Esophagus muscularis mucosa (tissue), 4 donors: ENCODE results near the gene PRM2. TPM values are rescaled to one million over a fixed set of nuclear protein-coding genes. Genes with fewer than 3 reads are reported as not detected.

Source experiments
- DNase-seq: peaks from one replicate; pipeline ENCODE4 v3.0.0-alpha.2; 2017; ENCODE audit errors: extremely low spot score
- H3K27ac ChIP-seq, 4 donors: fragments of 200-600 bp; sonication (generic); replicated peaks in 1 of 4; 1 replicate in 3 of 4; 2 replicates in 1 of 4; pipeline ENCODE4 v1.5.1; 2016 to 2019; ENCODE audit warnings: mild to moderate bottlenecking in 1 of 4
- H3K27me3 ChIP-seq, 4 donors: fragments of 200-600 bp; sonication (generic); one replicate each; pipeline versions ENCODE4 v1.5.1 to v1.6.0; 2016 to 2019
- H3K36me3 ChIP-seq, 4 donors: fragments of 200-600 bp; sonication (generic); one replicate each; pipeline ENCODE4 v1.5.1; 2016 to 2019
- H3K4me1 ChIP-seq, 4 donors: fragments of 200-600 bp; sonication (generic); one replicate each; pipeline ENCODE4 v1.5.1; 2016 to 2019
- H3K4me3 ChIP-seq, 4 donors: fragments of 200-600 bp; sonication (generic); 1 replicate in 2 of 4; 2 replicates in 2 of 4; pipeline ENCODE4 v1.5.1; 2016 to 2019; ENCODE audit warnings: mild to moderate bottlenecking in 4 of 4, moderate library complexity in 1 of 4
- H3K9me3 ChIP-seq, 4 donors: fragments of 200-600 bp; sonication (generic); 1 replicate in 3 of 4; 2 replicates in 1 of 4; pipeline ENCODE4 v1.5.1; 2016 to 2019
- EP300 ChIP-seq: sonication (generic); formaldehyde crosslinking; IDR thresholded peaks from one replicate; pipeline ENCODE4 v1.6.1; 2017; ENCODE audit warnings: antibody characterized with exemption
- POLR2A ChIP-seq: fragments of 450-650 bp; IDR thresholded peaks from one replicate; pipeline ENCODE4 v1.6.1; 2017; ENCODE audit warnings: antibody characterized with exemption, moderate library complexity, mild to moderate bottlenecking, low read depth
- POLR2AphosphoS5 ChIP-seq, 2 donors: sonication (generic); formaldehyde crosslinking; IDR thresholded peaks; one replicate each; pipeline ENCODE4 v1.6.1; 2017; ENCODE audit warnings: antibody characterized with exemption in 2 of 2
- WGBS: methylation state at CpG from one replicate; pipeline ENCODE4 v1.1.5; 2018; 5-methylcytosine and 5-hydroxymethylcytosine counted together
- intact Hi-C: fragments of 100-400 bp; cut with DNase I; formaldehyde crosslinking; loops from one replicate; pipeline ENCODE4 v1.15.1; 2023
- total RNA-seq, 4 donors: library from RNA; depleted of rRNA; stranded (reverse); fragments of >200 nt; gene quantifications; one replicate each; pipeline versions ENCODE4 v1.1.0 to v1.2.1, GENCODE V29; 2016
- TF ChIP-seq, protein P1 (sequence below), 3 experiments: fragments of 200-600 bp in 2 of 3; fragments of 450-650 bp in 1 of 3; sonication (generic) in 2 of 3; IDR thresholded peaks; one replicate each; pipeline ENCODE4 v1.5.1; 2017 to 2019; ENCODE audit warnings: antibody characterized with exemption in 3 of 3, mild to moderate bottlenecking in 2 of 3, moderate library complexity in 1 of 3

PRM2 gene
- total RNA-seq, 4 donors from 2014 or later: not detected

- TF ChIP-seq POLR2AphosphoS5 (IDR thresholded peaks at IDR 0.05): no peak
- TF ChIP-seq POLR2A: no peak
- TF ChIP-seq, protein P1, sequence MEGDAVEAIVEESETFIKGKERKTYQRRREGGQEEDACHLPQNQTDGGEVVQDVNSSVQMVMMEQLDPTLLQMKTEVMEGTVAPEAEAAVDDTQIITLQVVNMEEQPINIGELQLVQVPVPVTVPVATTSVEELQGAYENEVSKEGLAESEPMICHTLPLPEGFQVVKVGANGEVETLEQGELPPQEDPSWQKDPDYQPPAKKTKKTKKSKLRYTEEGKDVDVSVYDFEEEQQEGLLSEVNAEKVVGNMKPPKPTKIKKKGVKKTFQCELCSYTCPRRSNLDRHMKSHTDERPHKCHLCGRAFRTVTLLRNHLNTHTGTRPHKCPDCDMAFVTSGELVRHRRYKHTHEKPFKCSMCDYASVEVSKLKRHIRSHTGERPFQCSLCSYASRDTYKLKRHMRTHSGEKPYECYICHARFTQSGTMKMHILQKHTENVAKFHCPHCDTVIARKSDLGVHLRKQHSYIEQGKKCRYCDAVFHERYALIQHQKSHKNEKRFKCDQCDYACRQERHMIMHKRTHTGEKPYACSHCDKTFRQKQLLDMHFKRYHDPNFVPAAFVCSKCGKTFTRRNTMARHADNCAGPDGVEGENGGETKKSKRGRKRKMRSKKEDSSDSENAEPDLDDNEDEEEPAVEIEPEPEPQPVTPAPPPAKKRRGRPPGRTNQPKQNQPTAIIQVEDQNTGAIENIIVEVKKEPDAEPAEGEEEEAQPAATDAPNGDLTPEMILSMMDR (IDR thresholded peaks at IDR 0.05): no peak
- TF ChIP-seq EP300: no peak
- H3K27me3 ChIP-seq: peaks cover 0 to 6% (median 0%) of the 10 kb centered on the region in 4 donors
- intact Hi-C loops: no loop called here
- H3K4me1 ChIP-seq: peaks cover 0 to 12% (median 3%) of the 10 kb centered on the region in 4 donors
- WGBS: 91% methylated on average over 18 of the region's 23 CpGs
- H3K36me3 ChIP-seq: no peaks in the 10 kb centered on the region
- no peak overlapping the region for H3K4me3 ChIP-seq
- no peak overlapping the region for H3K27ac ChIP-seq
- no peak for DNase-seq
- H3K9me3 ChIP-seq: no peaks in the 10 kb centered on the region
Observed at GRCh38 chr16:11316331-11317015, 40.2 kb upstream of the PRM2 start.

GRCh38 chr16:11315510-11315909, 39.2 kb upstream of the PRM2 start:
- H3K4me1 ChIP-seq: peaks cover 0 to 12% (median 3%) of the 10 kb centered on the region in 4 donors
- TF ChIP-seq POLR2AphosphoS5 (IDR thresholded peaks at IDR 0.05): no peak
- no peak for TF ChIP-seq EP300
- no peak for TF ChIP-seq POLR2A
- TF ChIP-seq, protein P1 (IDR thresholded peaks at IDR 0.05): no peak
- no peak for DNase-seq
- H3K36me3 ChIP-seq: no peaks in the 10 kb centered on the region
- peaks cover 0 to 6% (median 0%) of the 10 kb centered on the region in 4 donors for H3K27me3 ChIP-seq
- no peaks in the 10 kb centered on the region for H3K9me3 ChIP-seq
- no peak overlapping the region for H3K4me3 ChIP-seq
- 46% methylated on average over 12 of the region's 13 CpGs for WGBS
- H3K27ac ChIP-seq: no peak overlapping the region
- intact Hi-C loops: no loop called here

- Histone ChIP-seq H3K9me3 (no peaks in the 10 kb centered on the region), H3K36me3 (no peaks in the 10 kb centered on the region), H3K4me1 (peaks cover 0 to 12% (median 3%) of the 10 kb centered on the region in 4 donors), H3K27me3 (peaks cover 0 to 6% (median 0%) of the 10 kb centered on the region in 4 donors), H3K4me3 (no peak overlapping the region), H3K27ac (no peak overlapping the region)
- intact Hi-C loops: no loop called here
- TF ChIP-seq, protein P1 (IDR thresholded peaks at IDR 0.05): no peak
- WGBS: 96% methylated on average over 5 of the region's 8 CpGs
- no peak for DNase-seq
Observed at GRCh38 chr16:11314309-11314894, 38.1 kb upstream of the PRM2 start.

DNA sequence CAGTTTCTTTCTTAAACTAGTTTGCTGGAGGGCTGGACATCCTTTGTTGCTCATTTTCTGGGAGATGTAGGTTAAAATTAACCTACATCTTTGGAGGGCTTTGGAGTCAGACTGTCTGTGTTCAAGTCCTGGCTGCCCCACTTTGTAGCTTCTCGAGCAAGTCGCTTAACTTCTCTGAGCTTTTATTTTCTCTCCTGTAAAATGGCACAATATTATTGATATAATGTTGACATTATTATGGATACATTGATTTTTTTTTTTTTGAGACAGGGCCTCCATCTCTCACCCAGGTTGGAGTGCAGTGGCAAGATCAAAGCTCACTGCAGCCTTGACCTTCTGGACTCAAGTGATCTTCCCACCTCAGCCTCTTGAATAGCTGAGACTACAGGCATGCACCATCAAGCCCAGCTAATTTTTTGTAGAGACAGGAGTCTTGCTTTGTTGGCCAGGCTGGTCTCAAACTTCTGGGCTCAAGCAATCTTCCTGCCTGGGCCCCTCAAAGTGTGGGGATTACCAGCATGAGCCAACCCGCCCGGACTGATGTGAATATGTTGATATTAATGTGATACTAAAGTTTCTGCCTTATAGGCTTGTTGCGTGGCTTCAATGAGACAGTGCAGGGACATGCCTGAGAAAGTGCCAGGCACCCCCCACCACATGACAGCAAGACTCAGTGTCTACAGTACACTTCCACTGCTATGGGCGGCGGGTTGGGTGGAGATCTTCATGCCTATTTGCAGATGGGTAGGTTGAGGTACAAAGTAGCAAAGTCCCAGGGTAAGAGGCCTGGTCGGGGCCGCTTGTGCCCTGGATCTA, 37.4 kb upstream of the PRM2 start:
- WGBS: 95% methylated on average over 9 of the region's 9 CpGs
- no peak overlapping the region for H3K27ac ChIP-seq

More for the DNA sequence above, 37.4 kb upstream of the PRM2 start:
- peaks cover 0 to 6% (median 0%) of the 10 kb centered on the region in 4 donors for H3K27me3 ChIP-seq
- no peaks in the 10 kb centered on the region for H3K36me3 ChIP-seq
- no peaks in the 10 kb centered on the region for H3K9me3 ChIP-seq
- TF ChIP-seq POLR2A (no peak), EP300 (no peak), POLR2AphosphoS5 (IDR thresholded peaks at IDR 0.05) (no peak)
- TF ChIP-seq, protein P1 (IDR thresholded peaks at IDR 0.05): no peak
- intact Hi-C loops: no loop called here
- no peak for DNase-seq
- H3K4me3 ChIP-seq: no peak overlapping the region
- peaks cover 0 to 12% (median 3%) of the 10 kb centered on the region in 4 donors for H3K4me1 ChIP-seq
